Dermis blood vessel endothelial cell (primary cell): ENCODE data around the gene PLCB1. TPM values are rescaled to one million over a fixed set of nuclear protein-coding genes. Genes with fewer than 3 reads are reported as not detected.
"Not testable (repeated sequence)": the region's sequence is repeated elsewhere in the genome, so short reads cannot be mapped to it uniquely, and the experiment has no call there.

Experiments
- DNase-seq: peaks from one replicate; pipeline ENCODE4 v3.0.0; 2010
- total RNA-seq: library from RNA; depleted of rRNA; stranded (reverse); fragments of >200 nt; gene quantifications from 2 replicates; pipeline ENCODE4 v1.2.3, GENCODE V29; 2014

The PLCB1 gene
- total RNA-seq, 1 donor from 2014 or later, result 19.6 TPM

- DNase-seq, result no peak
These were observed 238.7 kb downstream of the PLCB1 start for GRCh38 chr20:8370774-8371173.

- DNase-seq, result no peak
These were observed 240.8 kb downstream of the PLCB1 start for GRCh38 chr20:8372824-8373380.

DNA sequence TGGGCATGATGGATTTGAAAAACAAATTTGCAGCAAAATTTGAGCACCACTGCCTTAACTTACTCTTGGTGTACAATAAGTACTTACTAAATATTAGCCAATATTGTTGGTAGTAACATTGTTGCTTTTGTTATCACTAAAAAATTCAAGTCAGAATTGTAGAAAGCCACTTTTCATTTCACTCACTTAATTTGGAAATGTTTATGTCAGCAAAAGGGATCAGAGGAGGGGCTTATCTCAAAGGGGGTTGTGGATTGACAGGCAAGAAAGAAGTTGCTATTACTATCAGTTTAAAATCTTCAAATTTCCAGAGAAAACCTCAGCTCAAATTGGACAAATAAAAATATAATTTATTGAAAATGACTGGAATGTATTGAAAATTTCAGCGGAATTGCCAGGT is 241.5 kb downstream of the PLCB1 start:
- no peak for DNase-seq

- no peak for DNase-seq
These were observed 243.8 kb downstream of the PLCB1 start for GRCh38 chr20:8375898-8376297.

GRCh38 chr20:8376940-8377339 is 244.9 kb downstream of the PLCB1 start:
- no peak for DNase-seq

- DNase-seq, result not testable (repeated sequence)
These were observed 247.1 kb downstream of the PLCB1 start for GRCh38 chr20:8379125-8379524.

- DNase-seq, result peak; percentile 7
These were observed 253.2 kb downstream of the PLCB1 start for GRCh38 chr20:8385247-8385646.

DNA sequence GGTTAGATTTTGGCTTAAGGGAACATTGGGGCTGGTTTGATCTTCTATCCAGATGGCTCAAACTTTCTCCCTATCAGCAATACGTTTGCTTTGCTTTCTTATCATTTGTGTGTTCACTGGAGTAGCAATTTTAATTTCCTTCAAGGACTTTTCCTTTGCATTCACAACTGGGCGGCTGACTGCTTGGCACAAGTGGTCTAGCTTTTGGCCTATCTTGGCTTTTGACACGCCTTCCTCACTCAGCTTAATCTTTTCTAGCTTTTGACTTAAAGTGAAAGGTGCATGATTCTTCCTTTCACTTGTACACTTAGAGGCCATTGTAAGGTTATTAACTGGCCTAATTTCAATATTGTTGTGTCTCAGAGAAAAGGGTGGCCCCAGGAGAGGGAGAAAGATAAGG is 254.9 kb downstream of the PLCB1 start:
- no peak for DNase-seq

- peak; percentile 22 for DNase-seq
These were observed 256.1 kb downstream of the PLCB1 start for GRCh38 chr20:8388141-8388540.

DNA sequence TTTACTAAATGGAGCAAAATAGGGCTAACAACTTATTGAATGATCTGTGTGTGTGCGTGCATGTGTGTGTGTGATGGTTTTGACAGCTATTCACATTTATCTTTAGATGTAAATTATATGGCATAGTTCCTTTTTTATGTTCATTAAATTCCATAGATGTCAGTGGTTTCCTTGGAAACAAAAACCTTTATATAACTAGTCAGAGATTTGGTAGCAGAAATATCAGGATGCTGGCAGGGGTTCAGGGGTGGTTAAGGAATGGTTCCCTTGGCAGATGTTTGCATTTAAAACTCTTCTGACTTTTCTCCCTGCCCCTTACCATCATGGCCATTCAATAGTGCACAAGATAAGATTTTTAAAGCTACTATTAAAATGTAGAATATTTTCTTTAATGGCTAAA is 256.6 kb downstream of the PLCB1 start:
- no peak for DNase-seq

- DNase-seq, result peak; percentile 76
These were observed 257.4 kb downstream of the PLCB1 start for GRCh38 chr20:8389381-8390036.

DNA sequence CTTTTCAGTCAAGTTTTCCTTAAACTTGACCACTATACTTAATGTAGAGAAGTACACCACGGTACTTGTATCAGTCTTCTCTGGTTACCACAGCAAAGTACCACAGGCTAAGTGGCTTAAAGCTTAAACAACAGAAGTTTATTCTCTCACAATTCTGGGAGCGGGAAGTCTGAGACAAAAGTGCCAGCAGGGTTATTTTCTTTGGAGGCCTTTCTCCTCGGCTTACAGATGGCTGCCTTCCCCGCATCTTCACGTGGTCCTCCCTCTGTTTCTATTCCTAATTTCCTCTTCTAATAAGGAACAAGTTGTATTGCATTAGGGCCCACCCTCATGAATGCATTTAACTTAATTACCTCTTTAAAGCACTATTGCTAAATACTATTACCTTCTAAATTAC is 258.0 kb downstream of the PLCB1 start:
- no peak for DNase-seq

DNA sequence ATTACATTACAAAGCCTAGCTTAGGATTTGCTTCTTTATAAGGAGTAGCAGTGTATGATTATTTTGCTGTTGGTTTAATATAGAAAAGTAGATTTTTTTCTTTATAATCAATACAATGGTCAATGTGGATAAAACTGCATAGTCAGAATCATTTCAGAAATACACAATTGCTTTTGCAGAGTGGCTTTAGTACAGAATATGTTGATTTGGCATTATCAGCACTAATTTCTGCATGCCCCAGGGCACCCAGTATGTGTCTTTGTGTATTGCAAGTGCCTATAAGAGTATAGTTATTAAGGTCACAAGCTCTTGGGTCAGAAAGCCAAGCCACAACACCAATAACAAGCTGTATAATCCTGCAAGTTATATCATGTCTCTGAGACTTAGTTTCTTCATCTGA is 258.4 kb downstream of the PLCB1 start:
- no peak for DNase-seq

GRCh38 chr20:8393381-8393780 is 261.3 kb downstream of the PLCB1 start:
- DNase-seq, result no peak

DNA sequence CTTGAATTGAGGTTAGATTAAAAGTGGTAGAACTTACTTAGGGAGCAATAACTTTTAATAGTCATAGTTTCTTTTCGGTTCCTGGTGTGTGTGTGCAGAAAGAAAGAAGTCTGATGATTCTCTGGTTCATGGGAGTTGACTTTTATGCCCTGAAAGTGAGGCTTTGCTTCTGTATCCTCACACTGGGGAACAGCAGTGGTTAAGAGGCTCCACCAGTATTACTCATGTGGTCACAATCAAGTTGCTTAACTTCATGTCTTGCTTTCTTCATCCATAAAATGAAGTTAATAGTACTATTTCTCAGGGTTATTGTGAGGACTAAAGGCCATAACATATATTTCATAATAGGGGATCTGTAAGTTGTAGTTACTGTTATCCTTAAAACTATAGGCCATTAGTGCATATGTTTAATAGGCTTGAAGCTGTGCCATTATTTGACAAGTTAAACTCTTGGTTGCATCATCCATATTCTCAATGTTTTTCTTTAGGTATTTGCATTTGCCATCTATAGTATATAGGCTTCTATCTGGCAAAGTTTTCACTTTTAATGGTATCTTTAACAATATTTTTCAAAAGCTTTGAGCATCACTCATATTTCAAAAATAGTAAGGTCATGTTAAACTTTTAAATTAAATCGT is 262.4 kb downstream of the PLCB1 start:
- DNase-seq, result no peak

DNA sequence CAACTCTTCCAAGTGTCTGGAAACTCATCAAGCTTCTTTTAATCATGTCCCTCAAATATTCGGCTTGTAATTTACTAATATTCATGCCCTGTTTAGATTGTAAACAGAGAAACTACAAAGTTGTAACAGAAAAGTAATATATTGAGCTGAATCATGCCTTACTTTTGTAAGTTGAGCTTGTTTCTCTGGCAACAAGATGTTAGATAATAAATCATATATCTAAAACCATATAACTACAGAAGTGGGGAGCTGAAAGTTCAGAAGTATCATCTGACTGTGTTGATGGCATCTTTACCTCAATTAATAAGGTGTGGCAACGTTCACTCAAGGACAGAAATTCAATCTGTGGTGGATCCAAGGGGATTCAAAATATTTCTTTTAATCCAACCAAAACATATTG is 263.9 kb downstream of the PLCB1 start:
- no peak for DNase-seq

- no peak for DNase-seq
These were observed 266.4 kb downstream of the PLCB1 start for GRCh38 chr20:8398263-8399051.

DNA sequence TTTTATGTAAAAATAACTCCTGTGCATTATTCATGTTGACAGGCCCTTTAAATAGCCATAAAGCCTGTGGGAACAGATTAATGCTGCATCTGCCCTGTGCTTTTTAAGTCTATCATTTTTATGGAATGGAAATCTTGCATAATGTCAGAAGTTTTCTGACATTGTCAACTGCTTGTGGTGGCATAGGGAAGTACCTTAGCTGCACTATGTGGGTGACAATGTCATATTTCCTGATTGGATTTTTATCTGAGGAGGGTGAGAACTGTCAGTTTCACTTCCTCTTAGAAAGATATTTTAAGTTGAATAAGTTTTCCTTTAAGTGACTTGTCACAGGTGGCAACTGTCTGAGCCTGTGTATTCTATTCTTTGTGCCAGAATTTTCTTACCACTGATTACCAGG is 267.9 kb downstream of the PLCB1 start:
- DNase-seq, result no peak

GRCh38 chr20:8400486-8400885 is 268.4 kb downstream of the PLCB1 start:
- DNase-seq, result no peak

DNA sequence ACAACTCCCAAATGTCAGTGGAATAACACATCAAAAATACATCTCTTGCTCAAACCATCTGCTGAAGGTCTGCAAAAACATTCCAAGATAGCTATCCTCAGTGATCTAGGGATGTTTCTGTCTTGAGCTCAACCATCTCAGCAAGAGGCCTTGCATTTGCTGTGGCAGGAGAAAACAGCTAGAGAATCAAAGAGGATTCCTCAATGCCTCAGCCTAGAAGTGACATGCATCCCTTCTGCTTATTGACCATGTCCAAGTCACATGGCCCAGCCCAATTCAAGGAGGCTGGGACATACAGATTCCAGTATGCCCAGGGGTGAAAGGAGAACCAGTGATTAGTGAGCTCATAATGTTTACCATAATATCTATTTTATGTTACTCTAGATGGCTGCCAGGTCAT is 269.5 kb downstream of the PLCB1 start:
- no peak for DNase-seq

- DNase-seq, result no peak
These were observed 270.7 kb downstream of the PLCB1 start for GRCh38 chr20:8402798-8403197.

- DNase-seq, result no peak
These were observed 273.0 kb downstream of the PLCB1 start for GRCh38 chr20:8404912-8405635.

- no peak for DNase-seq
These were observed 274.3 kb downstream of the PLCB1 start for GRCh38 chr20:8406391-8406790.
